ENCODE results near the gene FHAD1. TPM values are rescaled to one million over a fixed set of nuclear protein-coding genes. Genes with fewer than 3 reads are reported as not detected.
A peak's percentile ranks its signal among the peaks of the same experiment; 100 is the strongest.

Gene FHAD1
- total RNA-seq, 3 donors from 2014 or later (not counting 1 experiment from before 2014, with no cell fraction given): 0.72 to 1.9 (median 1.7) TPM

- no peaks in the 10 kb centered on the region for H3K9me3 ChIP-seq (ENCODE audit: control insufficient read depth, insufficient read depth, low read length)
- H3K27ac ChIP-seq (ENCODE audit: low read length): no peak overlapping the region
- Mint-ChIP-seq H3K27ac (no peak overlapping the region), H3K27me3 (ENCODE audit: low read depth in 2 of 2) (no peaks in the 10 kb centered on the region), H3K9me3 (no peaks in the 10 kb centered on the region), H3K36me3 (no peaks in the 10 kb centered on the region), H3K4me1 (peaks cover 2 to 4% of the 10 kb centered on the region in 2 donors), H3K4me3 (no peak overlapping the region)
- H3K4me1 ChIP-seq (ENCODE audit: control insufficient read depth, insufficient read depth, low read length): peaks cover under 1% of the 10 kb centered on the region
- H3K36me3 ChIP-seq (ENCODE audit: control insufficient read depth, insufficient read depth, low read length): no peaks in the 10 kb centered on the region
- TF ChIP-seq CTCF (IDR thresholded peaks at IDR 0.05): no peak
- ATAC-seq (peak in 1 of 3 donors; percentile 31), DNase-seq (no peak)
- no peak overlapping the region for H3K4me3 ChIP-seq (ENCODE audit: low read length)
- intact Hi-C loops (cut with micrococcal nuclease): no loop called here
- WGBS (ENCODE audit: insufficient coverage): 87% methylated on average over 17 of the region's 17 CpGs
- no peaks in the 10 kb centered on the region for H3K27me3 ChIP-seq (ENCODE audit: control insufficient read depth, insufficient read depth, low read length)
Observed at GRCh38 chr1:15212216-15212953, 34.6 kb upstream of the FHAD1 start.

- H3K27ac Mint-ChIP-seq: no peak overlapping the region
- peaks cover 8 to 10% of the 10 kb centered on the region in 2 donors for H3K4me1 Mint-ChIP-seq
- Histone ChIP-seq H3K4me3 (ENCODE audit: low read length) (no peak overlapping the region), H3K4me1 (ENCODE audit: control insufficient read depth, insufficient read depth, low read length) (peaks cover 4% of the 10 kb centered on the region), H3K36me3 (ENCODE audit: control insufficient read depth, insufficient read depth, low read length) (no peaks in the 10 kb centered on the region), H3K9me3 (ENCODE audit: control insufficient read depth, insufficient read depth, low read length) (no peaks in the 10 kb centered on the region), H3K27me3 (ENCODE audit: control insufficient read depth, insufficient read depth, low read length) (no peaks in the 10 kb centered on the region), H3K27ac (ENCODE audit: low read length) (no peak overlapping the region)
- no peaks in the 10 kb centered on the region for H3K27me3 Mint-ChIP-seq (ENCODE audit: low read depth in 2 of 2)
- ATAC-seq (peak in 1 of 3 donors; percentile 22), DNase-seq (no peak)
- no peaks in the 10 kb centered on the region for H3K36me3 Mint-ChIP-seq
- H3K4me3 Mint-ChIP-seq: no peak overlapping the region
- 93% methylated on average over 3 of the region's 3 CpGs for WGBS (ENCODE audit: insufficient coverage)
- no peak for TF ChIP-seq CTCF (IDR thresholded peaks at IDR 0.05)
- intact Hi-C loops (cut with micrococcal nuclease): no loop called here
- no peaks in the 10 kb centered on the region for H3K9me3 Mint-ChIP-seq
Observed at GRCh38 chr1:15212954-15213291, 34.1 kb upstream of the FHAD1 start.

DNA sequence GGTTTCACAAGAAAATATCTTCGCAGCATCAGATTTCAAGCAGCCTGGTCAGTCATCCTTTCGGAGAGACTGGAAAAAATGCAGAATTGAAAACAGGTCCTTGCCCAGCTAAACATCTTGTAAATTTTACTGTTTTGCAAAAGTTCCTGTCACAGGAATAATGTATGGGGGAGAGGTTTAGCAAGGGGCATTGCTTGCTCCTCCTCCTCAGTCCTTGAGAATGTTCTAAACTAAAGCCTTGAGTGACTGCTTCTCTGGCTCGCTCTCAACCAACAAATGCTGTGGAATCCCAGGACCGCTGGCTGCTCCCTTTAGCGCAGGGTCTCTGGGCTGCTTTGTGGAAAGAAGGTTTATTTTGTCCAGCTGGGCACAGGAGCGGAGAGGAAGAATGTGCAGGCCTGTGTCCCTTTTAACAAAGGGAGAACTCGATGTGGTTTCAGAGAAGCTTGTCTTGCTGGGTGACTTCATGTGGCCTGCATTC is 33.6 kb upstream of the FHAD1 start:
- H3K4me3 Mint-ChIP-seq: no peak overlapping the region
- 92% methylated on average over 7 of the region's 7 CpGs for WGBS (ENCODE audit: insufficient coverage)
- Histone ChIP-seq H3K36me3 (ENCODE audit: control insufficient read depth, insufficient read depth, low read length) (no peaks in the 10 kb centered on the region), H3K4me1 (ENCODE audit: control insufficient read depth, insufficient read depth, low read length) (peaks cover 9% of the 10 kb centered on the region), H3K4me3 (ENCODE audit: low read length) (no peak overlapping the region), H3K27ac (ENCODE audit: low read length) (no peak overlapping the region), H3K9me3 (ENCODE audit: control insufficient read depth, insufficient read depth, low read length) (no peaks in the 10 kb centered on the region), H3K27me3 (ENCODE audit: control insufficient read depth, insufficient read depth, low read length) (no peaks in the 10 kb centered on the region)
- intact Hi-C loops (cut with micrococcal nuclease): no loop called here
- no peaks in the 10 kb centered on the region for H3K9me3 Mint-ChIP-seq
- no peak overlapping the region for H3K27ac Mint-ChIP-seq
- TF ChIP-seq CTCF (IDR thresholded peaks at IDR 0.05): no peak
- no peaks in the 10 kb centered on the region for H3K27me3 Mint-ChIP-seq (ENCODE audit: low read depth in 2 of 2)
- peaks cover 12 to 14% of the 10 kb centered on the region in 2 donors for H3K4me1 Mint-ChIP-seq
- H3K36me3 Mint-ChIP-seq: no peaks in the 10 kb centered on the region
- no peak for DNase-seq
- ATAC-seq: no peak

- Mint-ChIP-seq H3K4me1 (peaks cover 24 to 25% of the 10 kb centered on the region in 2 donors), H3K27me3 (ENCODE audit: low read depth in 2 of 2) (no peaks in the 10 kb centered on the region), H3K36me3 (no peaks in the 10 kb centered on the region), H3K4me3 (no peak overlapping the region), H3K27ac (no peak overlapping the region), H3K9me3 (no peaks in the 10 kb centered on the region)
- ATAC-seq (no peak), DNase-seq (no peak)
- no peak for TF ChIP-seq CTCF (IDR thresholded peaks at IDR 0.05)
- no peaks in the 10 kb centered on the region for H3K9me3 ChIP-seq (ENCODE audit: control insufficient read depth, insufficient read depth, low read length)
- H3K27ac ChIP-seq (ENCODE audit: low read length): no peak overlapping the region
- no peak overlapping the region for H3K4me3 ChIP-seq (ENCODE audit: low read length)
- WGBS (ENCODE audit: insufficient coverage): 92% methylated on average over 19 of the region's 19 CpGs
- intact Hi-C loops (cut with micrococcal nuclease): no loop called here
- H3K27me3 ChIP-seq (ENCODE audit: control insufficient read depth, insufficient read depth, low read length): no peaks in the 10 kb centered on the region
- H3K36me3 ChIP-seq (ENCODE audit: control insufficient read depth, insufficient read depth, low read length): no peaks in the 10 kb centered on the region
- peaks cover 14% of the 10 kb centered on the region for H3K4me1 ChIP-seq (ENCODE audit: control insufficient read depth, insufficient read depth, low read length)
Observed at GRCh38 chr1:15214527-15214926, 32.5 kb upstream of the FHAD1 start.
